WTC11 (cell line): ENCODE data around the gene FHL5. TPM values are rescaled to one million over a fixed set of nuclear protein-coding genes. Genes with fewer than 3 reads are reported as not detected.

Source experiments
- ATAC-seq: fragments of 200-7000 bp; cut with Tn5 transposase; 2 replicates; pipeline ENCODE4 v1.10.0; 2021; ENCODE audit warnings: mild to moderate bottlenecking, moderate library complexity
- CTCF ChIA-PET: fragments of 300-600 bp; sonication (Branson Sonifier 250); formaldehyde crosslinking; loops from one replicate; lab custom pipeline; 2021; ENCODE audit warnings: antibody characterized with exemption; lab: Charles Lee
- POLR2A ChIA-PET: fragments of 350-600 bp; sonication (Branson Sonifier 250); formaldehyde crosslinking; loops from one replicate; lab custom pipeline; 2021; ENCODE audit warnings: antibody characterized with exemption; lab: Charles Lee
- DNase-seq: peaks from one replicate; pipeline ENCODE4 v3.0.0; 2021; ENCODE audit warnings: low spot score
- H3K27ac Mint-ChIP-seq: 2 replicates; pipeline ENCODE4 v1.8.0; 2021; ENCODE audit warnings: mixed read lengths
- H3K27me3 Mint-ChIP-seq: 2 replicates; pipeline ENCODE4 v1.8.0; 2021; ENCODE audit warnings: low read depth, mild to moderate bottlenecking, moderate library complexity, mixed read lengths
- H3K36me3 Mint-ChIP-seq: 2 replicates; pipeline ENCODE4 v1.8.0; 2021; ENCODE audit warnings: mixed read lengths
- H3K4me1 Mint-ChIP-seq: 2 replicates; pipeline ENCODE4 v1.8.0; 2022; ENCODE audit warnings: mixed read lengths
- H3K4me3 Mint-ChIP-seq: 2 replicates; pipeline ENCODE4 v1.8.0; 2021; ENCODE audit warnings: mild to moderate bottlenecking, moderate library complexity, mixed read lengths
- H3K9me3 Mint-ChIP-seq: 2 replicates; pipeline ENCODE4 v1.8.0; 2021; ENCODE audit warnings: mixed read lengths
- CREM ChIP-seq: sonication (generic); formaldehyde crosslinking; IDR thresholded peaks from 2 replicates; pipeline ENCODE4 v1.8.1; 2022; ENCODE audit warnings: mild to moderate bottlenecking, missing genetic modification reagents, moderate library complexity
- CTCF ChIP-seq: fragments of 200-600 bp; IDR thresholded peaks from 2 replicates; pipeline ENCODE4 v1.8.0; 2022; ENCODE audit warnings: antibody characterized with exemption
- E2F1 ChIP-seq: sonication (generic); formaldehyde crosslinking; IDR thresholded peaks from 2 replicates; pipeline ENCODE4 v1.8.0; 2022; ENCODE audit warnings: mild to moderate bottlenecking, missing genetic modification reagents
- FOXJ3 ChIP-seq: sonication (generic); formaldehyde crosslinking; IDR thresholded peaks from 2 replicates; pipeline ENCODE4 v1.9.0; 2021; ENCODE audit warnings: missing genetic modification reagents, mild to moderate bottlenecking, borderline replicate concordance
- FOXP4 ChIP-seq: sonication (generic); formaldehyde crosslinking; IDR thresholded peaks from 2 replicates; pipeline ENCODE4 v1.8.0; 2022; ENCODE audit warnings: mild to moderate bottlenecking, missing genetic modification reagents
- MYBL2 ChIP-seq: sonication (generic); formaldehyde crosslinking; IDR thresholded peaks from 2 replicates; pipeline ENCODE4 v1.8.1; 2023; ENCODE audit warnings: mild to moderate bottlenecking, moderate library complexity, missing genetic modification reagents
- NFE2L1 ChIP-seq: sonication (generic); formaldehyde crosslinking; IDR thresholded peaks from 2 replicates; pipeline ENCODE4 v1.8.1; 2023; ENCODE audit warnings: missing genetic modification reagents
- NFYB ChIP-seq: sonication (generic); formaldehyde crosslinking; conservative IDR thresholded peaks from 2 replicates; pipeline ENCODE4 v1.8.0; 2022; ENCODE audit warnings: low read depth, missing genetic modification reagents
- SMAD3 ChIP-seq: sonication (generic); formaldehyde crosslinking; IDR thresholded peaks from 2 replicates; pipeline ENCODE4 v1.8.0; 2022; ENCODE audit warnings: missing genetic modification reagents, mild to moderate bottlenecking, borderline replicate concordance
- ZNF121 ChIP-seq: sonication (generic); formaldehyde crosslinking; IDR thresholded peaks from 2 replicates; pipeline ENCODE4 v1.8.0; 2023; ENCODE audit warnings: missing genetic modification reagents
- ZNF423 ChIP-seq: fragments of 250-450 bp; sonication (Bioruptor Pico); IDR thresholded peaks from 2 replicates; pipeline ENCODE4 v2.1.2; 2022; ENCODE audit warnings: mild to moderate bottlenecking, moderate library complexity
- ZNF532 ChIP-seq: fragments of 250-450 bp; sonication (Bioruptor Pico); IDR thresholded peaks from 2 replicates; pipeline ENCODE4 v1.9.0; 2021; ENCODE audit warnings: mild to moderate bottlenecking, borderline replicate concordance
- total RNA-seq: library from RNA; stranded (reverse); gene quantifications from 3 replicates; pipeline ENCODE4 v1.2.3, GENCODE V29; 2021
- TF ChIP-seq, protein P1 (sequence below): sonication (generic); formaldehyde crosslinking; IDR thresholded peaks from 2 replicates; pipeline ENCODE4 v1.8.1; 2023; ENCODE audit warnings: mild to moderate bottlenecking, missing genetic modification reagents
- TF ChIP-seq, protein P2 (sequence below): fragments of 250-450 bp; sonication (Bioruptor Pico); IDR thresholded peaks from 2 replicates; pipeline ENCODE4 v1.9.0; 2021; ENCODE audit warnings: mild to moderate bottlenecking

The FHL5 gene
- total RNA-seq, 1 experiment from 2014 or later: not detected

- DNase-seq: no peak
- H3K36me3 Mint-ChIP-seq: peaks cover 12% of the 10 kb centered on the region
- TF ChIP-seq NFE2L1 (CRISPR knock-in tag): no peak
- TF ChIP-seq ZNF121 (CRISPR knock-in tag): no peak
- no peak for TF ChIP-seq ZNF423
- no peak for TF ChIP-seq NFYB (CRISPR knock-in tag)
- TF ChIP-seq CREM: no peak
- TF ChIP-seq, protein P1, sequence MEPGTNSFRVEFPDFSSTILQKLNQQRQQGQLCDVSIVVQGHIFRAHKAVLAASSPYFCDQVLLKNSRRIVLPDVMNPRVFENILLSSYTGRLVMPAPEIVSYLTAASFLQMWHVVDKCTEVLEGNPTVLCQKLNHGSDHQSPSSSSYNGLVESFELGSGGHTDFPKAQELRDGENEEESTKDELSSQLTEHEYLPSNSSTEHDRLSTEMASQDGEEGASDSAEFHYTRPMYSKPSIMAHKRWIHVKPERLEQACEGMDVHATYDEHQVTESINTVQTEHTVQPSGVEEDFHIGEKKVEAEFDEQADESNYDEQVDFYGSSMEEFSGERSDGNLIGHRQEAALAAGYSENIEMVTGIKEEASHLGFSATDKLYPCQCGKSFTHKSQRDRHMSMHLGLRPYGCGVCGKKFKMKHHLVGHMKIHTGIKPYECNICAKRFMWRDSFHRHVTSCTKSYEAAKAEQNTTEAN (CRISPR knock-in tag): no peak
- TF ChIP-seq E2F1 (CRISPR knock-in tag): no peak
- TF ChIP-seq MYBL2: no peak
- no peak for TF ChIP-seq SMAD3 (CRISPR knock-in tag)
- TF ChIP-seq FOXJ3 (CRISPR knock-in tag): no peak
- TF ChIP-seq, protein P2, sequence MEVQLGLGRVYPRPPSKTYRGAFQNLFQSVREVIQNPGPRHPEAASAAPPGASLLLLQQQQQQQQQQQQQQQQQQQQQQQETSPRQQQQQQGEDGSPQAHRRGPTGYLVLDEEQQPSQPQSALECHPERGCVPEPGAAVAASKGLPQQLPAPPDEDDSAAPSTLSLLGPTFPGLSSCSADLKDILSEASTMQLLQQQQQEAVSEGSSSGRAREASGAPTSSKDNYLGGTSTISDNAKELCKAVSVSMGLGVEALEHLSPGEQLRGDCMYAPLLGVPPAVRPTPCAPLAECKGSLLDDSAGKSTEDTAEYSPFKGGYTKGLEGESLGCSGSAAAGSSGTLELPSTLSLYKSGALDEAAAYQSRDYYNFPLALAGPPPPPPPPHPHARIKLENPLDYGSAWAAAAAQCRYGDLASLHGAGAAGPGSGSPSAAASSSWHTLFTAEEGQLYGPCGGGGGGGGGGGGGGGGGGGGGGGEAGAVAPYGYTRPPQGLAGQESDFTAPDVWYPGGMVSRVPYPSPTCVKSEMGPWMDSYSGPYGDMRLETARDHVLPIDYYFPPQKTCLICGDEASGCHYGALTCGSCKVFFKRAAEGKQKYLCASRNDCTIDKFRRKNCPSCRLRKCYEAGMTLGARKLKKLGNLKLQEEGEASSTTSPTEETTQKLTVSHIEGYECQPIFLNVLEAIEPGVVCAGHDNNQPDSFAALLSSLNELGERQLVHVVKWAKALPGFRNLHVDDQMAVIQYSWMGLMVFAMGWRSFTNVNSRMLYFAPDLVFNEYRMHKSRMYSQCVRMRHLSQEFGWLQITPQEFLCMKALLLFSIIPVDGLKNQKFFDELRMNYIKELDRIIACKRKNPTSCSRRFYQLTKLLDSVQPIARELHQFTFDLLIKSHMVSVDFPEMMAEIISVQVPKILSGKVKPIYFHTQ: no peak
- no peak for TF ChIP-seq ZNF532 (CRISPR knock-in tag)
- TF ChIP-seq FOXP4 (CRISPR knock-in tag): no peak
- TF ChIP-seq CTCF: no peak
- TF ChIP-seq, all 79 proteins: peak for 0
- Mint-ChIP-seq H3K9me3 (no peaks in the 10 kb centered on the region), H3K4me3 (no peak overlapping the region), H3K4me1 (no peaks in the 10 kb centered on the region), H3K27ac (no peak overlapping the region), H3K27me3 (no peaks in the 10 kb centered on the region)
- ATAC-seq: no peak
- POLR2A ChIA-PET: no interaction called here
- CTCF ChIA-PET: interaction anchor here (0.6 kb wide), 1 partner anchor 12 kb away, joined by 4 read pairs; no protein-coding TSS in a partner anchor
Measured at GRCh38 chr6:96537726-96538125, 25.2 kb upstream of the FHL5 start.
